Tibial nerve (tissue), 4 donors: ENCODE measurements around the gene PDXP. TPM values are rescaled to one million over a fixed set of nuclear protein-coding genes. Genes with fewer than 3 reads are reported as not detected.

ENCODE experiments used
- DNase-seq, 2 donors: peaks; one replicate each; pipeline ENCODE4 v3.0.0-alpha.2; 2019; ENCODE audit warnings: low spot score in 2 of 2
- H3K27ac ChIP-seq, 4 donors: fragments of 200-600 bp; sonication (generic) in 3 of 4; one replicate each; pipeline ENCODE4 v1.5.1; 2017 to 2019; ENCODE audit warnings: mild to moderate bottlenecking in 1 of 4
- H3K27me3 ChIP-seq, 2 donors: fragments of 200-600 bp; sonication (generic) in 1 of 2; one replicate each; pipeline versions ENCODE4 v1.5.1 to v1.6.0; 2017 to 2019
- H3K36me3 ChIP-seq, 3 donors: fragments of 200-600 bp; sonication (generic); one replicate each; pipeline ENCODE4 v1.5.1; 2018 to 2019
- H3K4me1 ChIP-seq, 4 donors: fragments of 200-600 bp; sonication (generic) in 3 of 4; one replicate each; pipeline ENCODE4 v1.5.1; 2017 to 2019
- H3K4me3 ChIP-seq, 4 donors: fragments of 200-600 bp; sonication (generic) in 3 of 4; one replicate each; pipeline ENCODE4 v1.5.1; 2017 to 2019; ENCODE audit warnings: mild to moderate bottlenecking in 1 of 4, moderate library complexity in 1 of 4
- H3K9me3 ChIP-seq, 4 donors: fragments of 200-600 bp; sonication (generic) in 3 of 4; one replicate each; pipeline ENCODE4 v1.5.1; 2017 to 2019
- EP300 ChIP-seq, 2 donors: sonication (generic); formaldehyde crosslinking; IDR thresholded peaks; one replicate each; pipeline ENCODE4 v1.6.1; 2017; ENCODE audit warnings: antibody characterized with exemption in 2 of 2, mild to moderate bottlenecking in 1 of 2
- POLR2A ChIP-seq, 2 donors: fragments of 450-650 bp; IDR thresholded peaks; one replicate each; pipeline ENCODE4 v1.6.1; 2017; ENCODE audit warnings: antibody characterized with exemption in 2 of 2, mild to moderate bottlenecking in 2 of 2, moderate library complexity in 2 of 2
- WGBS, 2 donors: methylation state at CpG; one replicate each; pipeline ENCODE4 v1.1.5; 2018; 5-methylcytosine and 5-hydroxymethylcytosine counted together
- total RNA-seq, 4 donors: library from RNA; depleted of rRNA; stranded (reverse); fragments of >200 nt; gene quantifications; one replicate each; pipeline ENCODE4 v1.1.0, GENCODE V29; 2016
- TF ChIP-seq, protein P1 (sequence below), 5 experiments: fragments of 200-600 bp in 3 of 5; fragments of 450-650 bp in 2 of 5; sonication (generic) in 3 of 5; IDR thresholded peaks; one replicate each; pipeline ENCODE4 v1.5.1; 2016 to 2019; ENCODE audit warnings: antibody characterized with exemption in 5 of 5, mild to moderate bottlenecking in 3 of 5, moderate library complexity in 2 of 5

The PDXP gene
- total RNA-seq, 4 donors from 2014 or later = 14.7 to 19.7 (median 16.2) TPM

DNA sequence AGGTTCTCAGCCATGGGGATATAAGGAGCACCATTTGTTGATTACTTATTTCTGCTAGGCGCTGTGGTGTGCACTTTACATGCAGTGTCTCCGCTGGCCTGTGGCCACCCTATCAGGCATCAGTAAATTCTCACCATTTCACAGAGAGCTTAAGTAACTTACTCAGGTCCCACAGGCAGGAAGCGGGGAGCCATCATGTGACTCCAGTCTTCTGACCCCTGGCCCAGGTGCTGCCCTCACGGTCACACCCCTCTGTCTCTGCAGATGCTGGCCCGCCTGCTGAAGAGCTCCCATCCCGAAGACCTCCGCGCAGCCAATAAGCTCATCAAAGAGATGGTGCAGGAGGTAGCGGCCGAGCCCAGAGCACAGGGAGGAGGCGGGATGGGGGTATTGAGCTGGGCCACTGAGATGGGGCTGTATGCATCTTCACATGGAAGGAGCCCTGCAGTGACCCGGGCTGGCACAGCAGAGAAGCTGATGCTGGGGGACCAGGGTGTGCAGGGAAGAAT lies 37.1 kb upstream of the PDXP start:
- Histone ChIP-seq H3K4me3 (no peak overlapping the region), H3K36me3 (peaks cover 2 to 79% (median 5%) of the 10 kb centered on the region in 3 donors), H3K27me3 (no peaks in the 10 kb centered on the region), H3K9me3 (no peaks in the 10 kb centered on the region), H3K4me1 (peaks cover 0 to 22% (median 13%) of the 10 kb centered on the region in 4 donors), H3K27ac (no peak overlapping the region)
- TF ChIP-seq POLR2A (IDR thresholded peaks at IDR 0.05) = no peak
- TF ChIP-seq, protein P1, sequence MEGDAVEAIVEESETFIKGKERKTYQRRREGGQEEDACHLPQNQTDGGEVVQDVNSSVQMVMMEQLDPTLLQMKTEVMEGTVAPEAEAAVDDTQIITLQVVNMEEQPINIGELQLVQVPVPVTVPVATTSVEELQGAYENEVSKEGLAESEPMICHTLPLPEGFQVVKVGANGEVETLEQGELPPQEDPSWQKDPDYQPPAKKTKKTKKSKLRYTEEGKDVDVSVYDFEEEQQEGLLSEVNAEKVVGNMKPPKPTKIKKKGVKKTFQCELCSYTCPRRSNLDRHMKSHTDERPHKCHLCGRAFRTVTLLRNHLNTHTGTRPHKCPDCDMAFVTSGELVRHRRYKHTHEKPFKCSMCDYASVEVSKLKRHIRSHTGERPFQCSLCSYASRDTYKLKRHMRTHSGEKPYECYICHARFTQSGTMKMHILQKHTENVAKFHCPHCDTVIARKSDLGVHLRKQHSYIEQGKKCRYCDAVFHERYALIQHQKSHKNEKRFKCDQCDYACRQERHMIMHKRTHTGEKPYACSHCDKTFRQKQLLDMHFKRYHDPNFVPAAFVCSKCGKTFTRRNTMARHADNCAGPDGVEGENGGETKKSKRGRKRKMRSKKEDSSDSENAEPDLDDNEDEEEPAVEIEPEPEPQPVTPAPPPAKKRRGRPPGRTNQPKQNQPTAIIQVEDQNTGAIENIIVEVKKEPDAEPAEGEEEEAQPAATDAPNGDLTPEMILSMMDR (IDR thresholded peaks at IDR 0.05) = no peak
- TF ChIP-seq EP300 (IDR thresholded peaks at IDR 0.05) = no peak
- WGBS, 2 donors = 81 to 85% methylated on average over 11 to 12 of the region's 12 CpGs
- no peak for DNase-seq

DNA sequence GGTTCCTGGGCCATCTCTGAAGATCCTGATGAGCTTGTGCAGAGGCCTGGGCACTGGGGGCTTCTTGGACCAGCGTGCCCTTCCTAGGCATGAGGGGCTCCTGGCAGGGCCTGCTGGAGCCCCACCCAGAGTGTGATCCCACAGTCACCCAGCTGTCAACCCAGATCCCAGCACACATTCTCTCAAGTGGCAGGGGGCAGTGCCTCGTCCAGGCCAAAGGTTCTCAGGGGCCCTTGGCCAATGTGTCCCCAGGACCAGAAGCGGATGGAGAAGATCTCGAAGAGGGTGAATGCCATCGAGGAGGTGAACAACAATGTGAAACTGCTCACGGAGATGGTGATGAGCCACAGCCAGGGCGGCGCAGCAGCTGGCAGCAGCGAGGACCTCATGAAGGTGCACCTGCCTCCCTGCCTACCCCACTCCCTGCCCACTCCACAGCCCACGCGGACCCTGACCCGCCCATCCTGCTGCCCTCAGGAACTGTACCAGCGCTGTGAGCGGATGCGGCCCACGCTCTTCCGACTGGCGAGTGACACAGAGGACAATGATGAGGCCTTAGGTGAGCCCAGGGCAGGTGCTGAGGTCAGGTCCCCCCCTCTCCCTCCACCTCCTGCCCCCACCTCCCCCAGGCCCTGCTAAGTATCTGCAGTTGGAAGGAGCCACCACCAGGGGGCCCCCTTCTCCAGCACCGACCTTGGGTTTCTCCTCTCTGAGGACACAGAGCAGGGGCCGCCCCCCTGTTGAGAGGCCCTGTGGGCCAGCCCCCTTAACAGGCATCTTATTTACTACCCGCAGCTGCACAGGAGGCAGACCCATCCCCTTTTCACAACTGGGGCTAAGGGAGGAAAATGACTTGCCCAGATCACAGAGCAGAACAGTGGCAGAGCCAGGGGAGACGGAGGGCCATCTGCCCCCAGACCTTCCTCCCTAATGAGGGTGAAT lies 35.2 kb upstream of the PDXP start:
- Histone ChIP-seq H3K4me3 (no peak overlapping the region), H3K27ac (peak overlapping the region in 3 of 4 donors; percentile 44 to 68 (median 61)), H3K27me3 (no peaks in the 10 kb centered on the region), H3K36me3 (peaks cover 0 to 71% (median 0%) of the 10 kb centered on the region in 3 donors), H3K4me1 (peaks cover 0 to 39% (median 28%) of the 10 kb centered on the region in 4 donors), H3K9me3 (no peaks in the 10 kb centered on the region)
- DNase-seq = peak in 1 of 2 donors; percentile 65
- 62 to 63% methylated on average over 13 to 19 of the region's 22 CpGs for WGBS, 2 donors
- TF ChIP-seq, protein P1 (IDR thresholded peaks at IDR 0.05) = peak; percentile 58 to 97 (median 87)
- TF ChIP-seq EP300 (IDR thresholded peaks at IDR 0.05) (no peak), POLR2A (IDR thresholded peaks at IDR 0.05) (no peak)

DNA sequence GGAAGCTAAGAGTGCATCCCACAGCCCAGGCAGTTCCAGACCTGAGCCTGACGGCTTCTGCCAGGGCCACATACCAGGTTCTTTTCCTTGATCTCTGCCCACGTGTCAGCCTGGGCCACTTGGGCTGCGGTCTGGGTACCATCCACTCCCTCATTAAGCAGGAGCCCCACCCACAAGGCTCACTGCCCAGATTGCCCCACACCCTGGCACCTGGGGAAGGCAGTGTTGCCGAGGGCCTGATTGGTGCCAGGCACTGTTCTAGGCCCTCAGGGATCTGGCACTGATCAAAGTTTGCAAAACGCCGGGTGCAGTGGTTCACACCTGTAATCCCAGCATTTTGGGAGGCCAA lies 34.5 kb upstream of the PDXP start:
- no peaks in the 10 kb centered on the region for H3K9me3 ChIP-seq
- H3K27me3 ChIP-seq = no peaks in the 10 kb centered on the region
- H3K4me1 ChIP-seq = peaks cover 0 to 39% (median 28%) of the 10 kb centered on the region in 4 donors
- H3K27ac ChIP-seq = peak overlapping the region in 3 of 4 donors; percentile 44 to 68 (median 61)
- 67 to 68% methylated on average over 6 of the region's 6 CpGs for WGBS, 2 donors
- no peak overlapping the region for H3K4me3 ChIP-seq
- no peak for DNase-seq
- H3K36me3 ChIP-seq = peaks cover 0 to 71% (median 0%) of the 10 kb centered on the region in 3 donors
- TF ChIP-seq EP300 (IDR thresholded peaks at IDR 0.05) = no peak
- TF ChIP-seq POLR2A (IDR thresholded peaks at IDR 0.05) = no peak
- TF ChIP-seq, protein P1 (IDR thresholded peaks at IDR 0.05) = no peak

DNA sequence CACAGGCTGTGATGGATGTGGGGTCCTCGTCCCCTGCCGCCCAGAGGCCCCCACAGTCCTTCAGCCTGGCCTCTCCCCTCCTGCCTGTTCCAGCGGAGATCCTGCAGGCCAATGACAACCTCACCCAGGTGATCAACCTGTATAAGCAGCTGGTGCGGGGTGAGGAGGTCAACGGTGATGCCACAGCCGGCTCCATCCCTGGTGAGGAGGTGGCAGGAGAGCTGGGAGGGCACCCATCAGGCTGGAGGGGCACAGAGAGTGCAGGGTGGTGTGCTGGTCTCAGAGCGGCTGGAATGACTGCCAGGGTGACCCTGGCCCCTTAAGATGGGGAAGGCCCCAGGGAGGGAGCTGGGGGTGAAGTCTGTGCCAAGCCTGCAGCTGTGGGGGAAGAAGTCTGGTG lies 33.6 kb upstream of the PDXP start:
- DNase-seq = no peak
- TF ChIP-seq POLR2A (IDR thresholded peaks at IDR 0.05) = no peak
- no peak for TF ChIP-seq EP300 (IDR thresholded peaks at IDR 0.05)
- TF ChIP-seq, protein P1 (IDR thresholded peaks at IDR 0.05) = no peak
- Histone ChIP-seq H3K27me3 (no peaks in the 10 kb centered on the region), H3K4me1 (peaks cover 0 to 39% (median 28%) of the 10 kb centered on the region in 4 donors), H3K9me3 (no peaks in the 10 kb centered on the region), H3K36me3 (peaks cover 0 to 71% (median 0%) of the 10 kb centered on the region in 3 donors), H3K27ac (peak overlapping the region in 1 of 4 donors; percentile 77), H3K4me3 (no peak overlapping the region)
- 85 to 89% methylated on average over 7 of the region's 7 CpGs for WGBS, 2 donors

- 79 to 86% methylated on average over 10 to 14 of the region's 14 CpGs for WGBS, 2 donors
- H3K36me3 ChIP-seq = peaks cover 0 to 71% (median 0%) of the 10 kb centered on the region in 3 donors
Measured at GRCh38 chr22:37625737-37626136, 32.8 kb upstream of the PDXP start.

More at GRCh38 chr22:37625737-37626136, 32.8 kb upstream of the PDXP start:
- DNase-seq = no peak
- TF ChIP-seq EP300 (IDR thresholded peaks at IDR 0.05) = no peak
- Histone ChIP-seq H3K9me3 (no peaks in the 10 kb centered on the region), H3K27me3 (no peaks in the 10 kb centered on the region), H3K27ac (peak overlapping the region in 3 of 4 donors; percentile 60 to 84 (median 77)), H3K4me1 (peaks cover 0 to 39% (median 28%) of the 10 kb centered on the region in 4 donors), H3K4me3 (no peak overlapping the region)
